Caco-2 (cell line): ENCODE results near the gene RAPGEF5. TPM values are rescaled to one million over a fixed set of nuclear protein-coding genes. Genes with fewer than 3 reads are reported as not detected.

ENCODE experiments used
- BruUV-seq: library from RNA; stranded (reverse); fragments of 400-500 nt; replicated peaks from 2 replicates; lab custom pipeline; 2021; lab: Mats Ljungman, UMichigan
- CTCF ChIA-PET: fragments of 300-600 bp; sonication (Branson Sonifier 250); formaldehyde crosslinking; loops from one replicate; lab custom pipeline; 2022; ENCODE audit warnings: antibody characterized with exemption; lab: Charles Lee
- POLR2A ChIA-PET: fragments of 300-600 bp; sonication (Branson Sonifier 250); formaldehyde crosslinking; loops from one replicate; lab custom pipeline; 2022; ENCODE audit warnings: antibody characterized with exemption; lab: Charles Lee
- DNase-seq, 2 experiments: peaks; one replicate each; pipeline versions ENCODE4 v3.0.0 to v3.0.0-alpha.2; 2020 to 2022
- H3K27me3 ChIP-seq: replicated peaks from 2 replicates; pipeline ENCODE4 v1.6.0; 2011; ENCODE audit warnings: low read length; ENCODE audit not compliant: control insufficient read depth, insufficient read depth
- H3K36me3 ChIP-seq: 2 replicates; pipeline ENCODE4 v1.5.1; 2011; ENCODE audit warnings: low read length; ENCODE audit not compliant: control insufficient read depth, insufficient read depth
- H3K4me1 ChIP-seq: fragments of 250-450 bp; sonication (Bioruptor Pico); 2 replicates; pipeline ENCODE4 v1.5.1; 2020; ENCODE audit warnings: mild to moderate bottlenecking
- H3K4me3 ChIP-seq: 2 replicates; pipeline ENCODE4 v1.5.1; 2011; ENCODE audit warnings: low read depth, mild to moderate bottlenecking, control low read depth, low read length
- H3K9me3 ChIP-seq: fragments of 250-450 bp; sonication (Bioruptor Pico); 2 replicates; pipeline ENCODE4 v1.5.1; 2020; ENCODE audit warnings: mild to moderate bottlenecking, moderate library complexity
- H3K27ac Mint-ChIP-seq: one replicate; pipeline ENCODE4 v1.8.0; 2022; ENCODE audit warnings: mixed read lengths; ENCODE audit not compliant: unreplicated experiment
- H3K27me3 Mint-ChIP-seq: one replicate; pipeline ENCODE4 v1.8.0; 2022; ENCODE audit warnings: mixed read lengths; ENCODE audit not compliant: insufficient read depth, unreplicated experiment
- H3K36me3 Mint-ChIP-seq: one replicate; pipeline ENCODE4 v1.8.0; 2022; ENCODE audit warnings: mild to moderate bottlenecking, mixed read lengths; ENCODE audit not compliant: insufficient read depth, unreplicated experiment
- H3K4me1 Mint-ChIP-seq: one replicate; pipeline ENCODE4 v1.8.0; 2022; ENCODE audit warnings: low read depth, mixed read lengths; ENCODE audit not compliant: unreplicated experiment
- H3K4me3 Mint-ChIP-seq: one replicate; pipeline ENCODE4 v1.8.0; 2022; ENCODE audit warnings: mild to moderate bottlenecking, moderate library complexity, mixed read lengths; ENCODE audit not compliant: unreplicated experiment
- H3K9me3 Mint-ChIP-seq: one replicate; pipeline ENCODE4 v1.8.0; 2022; ENCODE audit warnings: mixed read lengths; ENCODE audit not compliant: unreplicated experiment
- intact Hi-C: fragments of 100-400 bp; cut with micrococcal nuclease; formaldehyde crosslinking; loops from one replicate; pipeline ENCODE4 v1.10.0; 2022; ENCODE audit not compliant: unreplicated experiment
- total RNA-seq: library from RNA; stranded (reverse); gene quantifications from 2 replicates; pipeline ENCODE4 v1.2.3, GENCODE V29; 2022
- TF ChIP-seq, protein P1 (sequence below), 2 experiments: fragments of 200-600 bp in 1 of 2; IDR thresholded peaks; 1 replicate in 1 of 2; 2 replicates in 1 of 2; pipeline versions ENCODE4 v1.5.1 to v1.8.0; 2011 to 2022; ENCODE audit warnings: antibody characterized with exemption in 1 of 2, control low read depth in 1 of 2, inconsistent platforms in 1 of 2, low read depth in 1 of 2, low read length in 1 of 2, mild to moderate bottlenecking in 1 of 2, moderate library complexity in 1 of 2; ENCODE audit not compliant: insufficient read depth in 1 of 2, severe bottlenecking in 1 of 2, unreplicated experiment in 1 of 2

Gene RAPGEF5
- total RNA-seq, 1 experiment from 2014 or later: 16.9 TPM

DNA sequence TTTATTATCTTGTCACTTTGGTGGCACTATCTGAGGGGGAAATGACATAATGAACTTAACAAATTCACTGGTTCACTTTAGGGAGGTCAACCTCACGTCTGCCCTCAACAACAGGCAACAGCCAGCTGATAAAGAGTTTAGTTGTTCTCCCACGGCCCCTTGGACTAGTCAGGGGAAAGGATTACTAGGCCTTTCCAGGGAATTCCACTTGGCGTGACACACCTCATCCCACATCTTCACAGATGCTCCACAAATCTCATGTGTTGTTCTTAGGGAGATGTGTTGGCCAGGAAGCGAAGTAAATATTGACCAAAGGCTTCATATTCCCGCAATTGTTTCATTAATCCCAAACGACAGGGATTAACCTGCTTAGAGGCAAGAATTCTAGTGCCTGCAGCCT is 227.8 kb downstream of the RAPGEF5 start:
- Mint-ChIP-seq H3K27ac (no peak overlapping the region), H3K4me1 (no peaks in the 10 kb centered on the region)

DNA sequence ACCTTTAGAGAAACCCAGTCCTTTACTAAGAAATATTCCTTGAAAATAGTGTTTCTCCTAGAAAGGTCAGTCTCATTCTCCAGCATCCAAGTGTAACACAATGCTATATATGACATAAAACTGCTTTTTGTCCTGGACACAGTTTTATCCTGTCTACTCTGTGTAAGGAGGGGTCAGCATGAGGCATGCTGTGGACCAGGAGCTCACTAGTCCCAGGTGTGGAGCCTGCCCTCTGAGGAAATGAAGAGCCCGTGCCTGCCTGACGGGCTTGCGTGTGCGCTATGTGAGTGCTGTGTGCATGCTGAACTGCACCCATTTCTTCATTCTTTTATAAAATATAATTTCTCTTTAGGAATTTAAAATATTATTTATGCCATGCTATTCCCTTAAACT is 228.4 kb downstream of the RAPGEF5 start:
- BruUV-seq: no TSS peak
- Mint-ChIP-seq H3K36me3 (peaks cover 2% of the 10 kb centered on the region), H3K4me3 (no peak overlapping the region), H3K27me3 (no peaks in the 10 kb centered on the region), H3K27ac (no peak overlapping the region), H3K4me1 (no peaks in the 10 kb centered on the region), H3K9me3 (no peaks in the 10 kb centered on the region)
- Histone ChIP-seq H3K4me1 (no peaks in the 10 kb centered on the region), H3K36me3 (0 out of 2 replicates have a peak, but pooled peaks cover 1% of the 10 kb centered on the region), H3K27me3 (no peaks in the 10 kb centered on the region), H3K9me3 (no peaks in the 10 kb centered on the region), H3K4me3 (no peak overlapping the region)
- CTCF ChIA-PET: no interaction called here
- TF ChIP-seq, protein P1, sequence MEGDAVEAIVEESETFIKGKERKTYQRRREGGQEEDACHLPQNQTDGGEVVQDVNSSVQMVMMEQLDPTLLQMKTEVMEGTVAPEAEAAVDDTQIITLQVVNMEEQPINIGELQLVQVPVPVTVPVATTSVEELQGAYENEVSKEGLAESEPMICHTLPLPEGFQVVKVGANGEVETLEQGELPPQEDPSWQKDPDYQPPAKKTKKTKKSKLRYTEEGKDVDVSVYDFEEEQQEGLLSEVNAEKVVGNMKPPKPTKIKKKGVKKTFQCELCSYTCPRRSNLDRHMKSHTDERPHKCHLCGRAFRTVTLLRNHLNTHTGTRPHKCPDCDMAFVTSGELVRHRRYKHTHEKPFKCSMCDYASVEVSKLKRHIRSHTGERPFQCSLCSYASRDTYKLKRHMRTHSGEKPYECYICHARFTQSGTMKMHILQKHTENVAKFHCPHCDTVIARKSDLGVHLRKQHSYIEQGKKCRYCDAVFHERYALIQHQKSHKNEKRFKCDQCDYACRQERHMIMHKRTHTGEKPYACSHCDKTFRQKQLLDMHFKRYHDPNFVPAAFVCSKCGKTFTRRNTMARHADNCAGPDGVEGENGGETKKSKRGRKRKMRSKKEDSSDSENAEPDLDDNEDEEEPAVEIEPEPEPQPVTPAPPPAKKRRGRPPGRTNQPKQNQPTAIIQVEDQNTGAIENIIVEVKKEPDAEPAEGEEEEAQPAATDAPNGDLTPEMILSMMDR (IDR thresholded peaks at IDR 0.05; ENCODE audit: insufficient read depth in 1 of 2, low read depth in 1 of 2, low read length in 1 of 2, severe bottlenecking in 1 of 2, unreplicated experiment in 1 of 2): no peak
- intact Hi-C loops: no loop called here
- POLR2A ChIA-PET: no interaction called here
- DNase-seq: no peak

More for the DNA sequence above, 227.8 kb downstream of the RAPGEF5 start:
- CTCF ChIA-PET: no interaction called here
- BruUV-seq: no TSS peak
- no peaks in the 10 kb centered on the region for H3K4me1 ChIP-seq
- H3K27me3 Mint-ChIP-seq: no peaks in the 10 kb centered on the region
- H3K9me3 Mint-ChIP-seq: no peaks in the 10 kb centered on the region
- H3K36me3 Mint-ChIP-seq: peaks cover 5% of the 10 kb centered on the region
- no peak overlapping the region for H3K4me3 Mint-ChIP-seq
- no peaks in the 10 kb centered on the region for H3K27me3 ChIP-seq
- DNase-seq: no peak
- no peak overlapping the region for H3K4me3 ChIP-seq
- intact Hi-C loops: no loop called here
- TF ChIP-seq, protein P1 (IDR thresholded peaks at IDR 0.05; ENCODE audit: insufficient read depth in 1 of 2, low read depth in 1 of 2, low read length in 1 of 2, severe bottlenecking in 1 of 2, unreplicated experiment in 1 of 2): no peak
- POLR2A ChIA-PET: no interaction called here
- H3K9me3 ChIP-seq: no peaks in the 10 kb centered on the region
- H3K36me3 ChIP-seq: 0 out of 2 replicates have a peak, but pooled peaks cover 1% of the 10 kb centered on the region

DNA sequence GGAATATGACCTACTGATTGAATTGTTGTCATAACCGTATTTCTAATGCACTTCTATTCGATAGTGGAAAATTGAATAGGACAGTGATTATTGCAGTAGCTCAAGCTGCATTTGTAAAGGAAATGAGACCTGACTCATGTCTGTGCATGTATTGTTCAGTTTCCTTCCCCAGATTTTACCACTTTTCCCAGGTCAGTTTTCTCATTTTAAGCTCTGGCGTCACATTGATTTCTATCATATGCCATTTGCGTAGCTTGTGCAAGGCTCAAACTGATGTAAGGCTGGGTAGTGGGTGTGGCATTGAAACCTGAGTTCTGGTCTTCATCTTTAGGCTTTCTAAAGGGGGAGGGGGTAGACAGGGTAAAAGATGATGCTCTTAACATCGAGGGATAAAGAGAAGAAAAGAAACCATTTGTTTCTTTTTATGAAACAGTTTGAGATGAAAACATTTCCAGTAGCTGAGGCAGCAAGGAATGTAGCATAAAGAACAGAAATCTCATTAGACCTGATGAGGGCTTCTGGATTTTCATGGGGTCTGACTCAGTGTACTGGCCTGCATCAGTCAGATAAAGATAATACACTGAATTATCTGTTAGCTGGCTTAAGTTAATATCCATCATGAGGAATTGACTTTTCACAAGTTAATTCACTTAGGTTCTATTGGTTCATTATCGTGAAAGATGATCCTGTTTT is 229.0 kb downstream of the RAPGEF5 start:
- Histone ChIP-seq H3K27me3 (no peaks in the 10 kb centered on the region), H3K4me3 (no peak overlapping the region), H3K9me3 (no peaks in the 10 kb centered on the region), H3K4me1 (no peaks in the 10 kb centered on the region), H3K36me3 (0 out of 2 replicates have a peak, but pooled peaks cover 1% of the 10 kb centered on the region)
- no peak for DNase-seq
- Mint-ChIP-seq H3K4me1 (no peaks in the 10 kb centered on the region), H3K36me3 (no peaks in the 10 kb centered on the region), H3K9me3 (no peaks in the 10 kb centered on the region), H3K27me3 (no peaks in the 10 kb centered on the region), H3K27ac (no peak overlapping the region), H3K4me3 (no peak overlapping the region)
- intact Hi-C loops: no loop called here
- CTCF ChIA-PET: no interaction called here
- TF ChIP-seq, protein P1 (IDR thresholded peaks at IDR 0.05; ENCODE audit: insufficient read depth in 1 of 2, low read depth in 1 of 2, low read length in 1 of 2, severe bottlenecking in 1 of 2, unreplicated experiment in 1 of 2): no peak
- no TSS peak for BruUV-seq
- POLR2A ChIA-PET: no interaction called here
